ENCODE measurements around the gene HADH.
"Not testable (repeated sequence)": the region's sequence is repeated elsewhere in the genome, so short reads cannot be mapped to it uniquely, and the experiment has no call there.

- TF ChIP-seq CTCF (conservative IDR thresholded peaks at IDR 0.05; ENCODE audit: low read depth, low read length); EZH2 (IDR thresholded peaks at IDR 0.05; ENCODE audit: borderline replicate concordance, low read depth, low read length, poor library complexity, severe bottlenecking): not testable (repeated sequence)
These were observed 21.8 kb upstream of the HADH start for GRCh38 chr4:107967921-107968320.
